Measurements from ENCODE around the gene QRICH1. TPM values are rescaled to one million over a fixed set of nuclear protein-coding genes. Genes with fewer than 3 reads are reported as not detected.

Gene QRICH1
- polyA plus RNA-seq, 1 of the 3 experiments (the other 2 are of a cell fraction): 58.5 TPM

DNA sequence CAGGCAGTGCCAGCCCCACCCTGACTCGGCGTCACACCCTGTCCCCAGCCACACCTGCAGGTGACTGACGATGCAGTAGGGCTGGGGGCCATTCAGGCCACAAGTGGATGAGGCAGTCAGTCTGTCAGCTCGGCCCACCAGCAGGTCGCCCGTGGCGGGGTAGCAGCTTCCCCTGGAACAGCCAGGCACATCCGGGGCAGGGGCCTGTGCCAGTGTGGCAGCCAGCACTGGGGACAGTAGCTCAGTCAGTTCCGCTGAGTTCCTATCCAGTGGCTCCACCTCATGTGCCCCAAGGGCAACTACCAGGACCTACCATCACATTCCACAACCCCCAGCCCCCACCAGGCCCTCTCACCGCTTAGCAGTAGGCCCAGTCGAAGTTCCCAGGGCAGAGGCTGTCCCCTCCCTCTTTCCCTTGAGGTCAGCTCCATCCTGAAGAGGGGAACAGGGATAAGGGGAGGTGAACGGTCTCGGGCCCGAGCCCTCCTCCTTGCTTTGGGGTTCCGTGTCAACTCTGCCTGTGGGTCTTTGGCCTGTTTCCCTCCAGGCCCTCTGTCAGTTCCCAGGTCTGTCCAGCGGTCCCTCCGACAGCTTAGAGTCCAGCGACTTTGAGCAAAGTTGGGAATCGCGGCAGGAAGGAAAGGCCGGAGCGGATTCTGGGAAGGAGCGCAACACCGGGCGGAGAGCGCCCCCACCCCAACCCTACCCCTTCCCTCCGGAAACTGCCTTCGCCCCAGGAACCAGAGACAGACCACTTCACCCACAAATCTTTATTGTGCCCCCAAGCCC, 38.8 kb upstream of the QRICH1 start, which contains the start of gene LAMB2:
TSS of gene LAMB2 (minus strand) at position 614 of the 789 bp plus-strand sequence. CDS start at position 431, 183 bp downstream.
- Histone ChIP-seq H3K4me1 (ENCODE audit: control insufficient read depth in 1 of 2, insufficient read depth in 2 of 2, low read depth in 1 of 2, low read length in 1 of 2) (peaks cover 0 to 18% of the 10 kb centered on the region in 2 experiments; a peak in 1 of 4 replicates), H2AFZ (ENCODE audit: low read depth) (peak within 1 kb of the TSS; percentile 98), H3K27me3 (ENCODE audit: insufficient read depth) (no peaks in the 10 kb centered on the region), H3K79me2 (ENCODE audit: insufficient read depth) (peaks cover 37% of the 10 kb centered on the region), H4K20me1 (ENCODE audit: insufficient read depth) (no peaks in the 10 kb centered on the region), H3K36me3 (replicated peaks in 1 of 2; ENCODE audit: control insufficient read depth in 1 of 2, insufficient read depth in 2 of 2, low read length in 1 of 2) (peaks cover 7 to 22% of the 10 kb centered on the region in 2 experiments), H3K4me3 (ENCODE audit: low read depth in 2 of 2, low read length in 1 of 2) (peak within 1 kb of the TSS; percentile 67 to 81), H3K9ac (peak within 1 kb of the TSS; percentile 75), H3K4me2 (peak within 1 kb of the TSS; percentile 100), H3F3A (replicated peaks; ENCODE audit: insufficient read depth) (no peaks in the 10 kb centered on the region), H3K27ac (ENCODE audit: low read depth in 2 of 2, low read length in 1 of 2) (peak within 1 kb of the TSS; percentile 83 to 91), H3K9me3 (no peaks in the 10 kb centered on the region), H3K9me2 (no peaks in the 10 kb centered on the region)
- ChIA-PET POLR2A (interaction anchor here (0.6 to 2.7 kb wide), 8 partner anchors 10 to 207 kb away, joined by 3 to 22 read pairs (median 4); partner anchors contain the start of genes KLHDC8B, QRICH1, USP19 and USP4), CTCF (interaction anchor here (0.8 to 5.4 kb wide), 11 partner anchors 13 to 448 kb away, joined by 3 to 26 read pairs (median 4); partner anchors contain the start of genes CCDC71, KLHDC8B, NDUFAF3 and USP19)
- peak; percentile 86 for DNase-seq
- WGBS (ENCODE audit: low lambda C conversion rate): 1% methylated on average over 19 of the region's 28 CpGs
- TF ChIP-seq RCOR1 (IDR thresholded peaks at IDR 0.05; ENCODE audit: low read length): no peak
- TF ChIP-seq, protein P1, sequence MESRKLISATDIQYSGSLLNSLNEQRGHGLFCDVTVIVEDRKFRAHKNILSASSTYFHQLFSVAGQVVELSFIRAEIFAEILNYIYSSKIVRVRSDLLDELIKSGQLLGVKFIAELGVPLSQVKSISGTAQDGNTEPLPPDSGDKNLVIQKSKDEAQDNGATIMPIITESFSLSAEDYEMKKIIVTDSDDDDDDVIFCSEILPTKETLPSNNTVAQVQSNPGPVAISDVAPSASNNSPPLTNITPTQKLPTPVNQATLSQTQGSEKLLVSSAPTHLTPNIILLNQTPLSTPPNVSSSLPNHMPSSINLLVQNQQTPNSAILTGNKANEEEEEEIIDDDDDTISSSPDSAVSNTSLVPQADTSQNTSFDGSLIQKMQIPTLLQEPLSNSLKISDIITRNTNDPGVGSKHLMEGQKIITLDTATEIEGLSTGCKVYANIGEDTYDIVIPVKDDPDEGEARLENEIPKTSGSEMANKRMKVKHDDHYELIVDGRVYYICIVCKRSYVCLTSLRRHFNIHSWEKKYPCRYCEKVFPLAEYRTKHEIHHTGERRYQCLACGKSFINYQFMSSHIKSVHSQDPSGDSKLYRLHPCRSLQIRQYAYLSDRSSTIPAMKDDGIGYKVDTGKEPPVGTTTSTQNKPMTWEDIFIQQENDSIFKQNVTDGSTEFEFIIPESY (IDR thresholded peaks at IDR 0.05; ENCODE audit: borderline replicate concordance, low read depth): no peak
- no peak for TF ChIP-seq NFIC (IDR thresholded peaks at IDR 0.05; ENCODE audit: borderline replicate concordance)
- TF ChIP-seq, protein P2, sequence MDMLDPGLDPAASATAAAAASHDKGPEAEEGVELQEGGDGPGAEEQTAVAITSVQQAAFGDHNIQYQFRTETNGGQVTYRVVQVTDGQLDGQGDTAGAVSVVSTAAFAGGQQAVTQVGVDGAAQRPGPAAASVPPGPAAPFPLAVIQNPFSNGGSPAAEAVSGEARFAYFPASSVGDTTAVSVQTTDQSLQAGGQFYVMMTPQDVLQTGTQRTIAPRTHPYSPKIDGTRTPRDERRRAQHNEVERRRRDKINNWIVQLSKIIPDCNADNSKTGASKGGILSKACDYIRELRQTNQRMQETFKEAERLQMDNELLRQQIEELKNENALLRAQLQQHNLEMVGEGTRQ (IDR thresholded peaks at IDR 0.05; ENCODE audit: borderline replicate concordance, low read depth, low read length): no peak
- TF ChIP-seq RFX5 (IDR thresholded peaks at IDR 0.05; ENCODE audit: low read length): peak; percentile 58; the same call in 1 of the 2 replicates
- TF ChIP-seq RAD21 (IDR thresholded peaks at IDR 0.05; ENCODE audit: low read length): 0 out of 2 replicates have a peak, but pooled peaks have one; percentile 6
- TF ChIP-seq EP300 (IDR thresholded peaks at IDR 0.05; ENCODE audit: borderline replicate concordance in 1 of 2, low read depth in 1 of 2, low read length in 1 of 2): no peak
- TF ChIP-seq, protein P3, sequence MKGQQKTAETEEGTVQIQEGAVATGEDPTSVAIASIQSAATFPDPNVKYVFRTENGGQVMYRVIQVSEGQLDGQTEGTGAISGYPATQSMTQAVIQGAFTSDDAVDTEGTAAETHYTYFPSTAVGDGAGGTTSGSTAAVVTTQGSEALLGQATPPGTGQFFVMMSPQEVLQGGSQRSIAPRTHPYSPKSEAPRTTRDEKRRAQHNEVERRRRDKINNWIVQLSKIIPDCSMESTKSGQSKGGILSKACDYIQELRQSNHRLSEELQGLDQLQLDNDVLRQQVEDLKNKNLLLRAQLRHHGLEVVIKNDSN (IDR thresholded peaks at IDR 0.05; ENCODE audit: borderline replicate concordance, low read depth): no peak
- TF ChIP-seq, protein P4, sequence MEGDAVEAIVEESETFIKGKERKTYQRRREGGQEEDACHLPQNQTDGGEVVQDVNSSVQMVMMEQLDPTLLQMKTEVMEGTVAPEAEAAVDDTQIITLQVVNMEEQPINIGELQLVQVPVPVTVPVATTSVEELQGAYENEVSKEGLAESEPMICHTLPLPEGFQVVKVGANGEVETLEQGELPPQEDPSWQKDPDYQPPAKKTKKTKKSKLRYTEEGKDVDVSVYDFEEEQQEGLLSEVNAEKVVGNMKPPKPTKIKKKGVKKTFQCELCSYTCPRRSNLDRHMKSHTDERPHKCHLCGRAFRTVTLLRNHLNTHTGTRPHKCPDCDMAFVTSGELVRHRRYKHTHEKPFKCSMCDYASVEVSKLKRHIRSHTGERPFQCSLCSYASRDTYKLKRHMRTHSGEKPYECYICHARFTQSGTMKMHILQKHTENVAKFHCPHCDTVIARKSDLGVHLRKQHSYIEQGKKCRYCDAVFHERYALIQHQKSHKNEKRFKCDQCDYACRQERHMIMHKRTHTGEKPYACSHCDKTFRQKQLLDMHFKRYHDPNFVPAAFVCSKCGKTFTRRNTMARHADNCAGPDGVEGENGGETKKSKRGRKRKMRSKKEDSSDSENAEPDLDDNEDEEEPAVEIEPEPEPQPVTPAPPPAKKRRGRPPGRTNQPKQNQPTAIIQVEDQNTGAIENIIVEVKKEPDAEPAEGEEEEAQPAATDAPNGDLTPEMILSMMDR (IDR thresholded peaks at IDR 0.05): peak; percentile 48
- peak; percentile 76 for TF ChIP-seq POLR2AphosphoS5 (IDR thresholded peaks at IDR 0.05; ENCODE audit: low read depth, low read length)
- TF ChIP-seq TCF12 (IDR thresholded peaks at IDR 0.05): no peak
- TF ChIP-seq, protein P5, sequence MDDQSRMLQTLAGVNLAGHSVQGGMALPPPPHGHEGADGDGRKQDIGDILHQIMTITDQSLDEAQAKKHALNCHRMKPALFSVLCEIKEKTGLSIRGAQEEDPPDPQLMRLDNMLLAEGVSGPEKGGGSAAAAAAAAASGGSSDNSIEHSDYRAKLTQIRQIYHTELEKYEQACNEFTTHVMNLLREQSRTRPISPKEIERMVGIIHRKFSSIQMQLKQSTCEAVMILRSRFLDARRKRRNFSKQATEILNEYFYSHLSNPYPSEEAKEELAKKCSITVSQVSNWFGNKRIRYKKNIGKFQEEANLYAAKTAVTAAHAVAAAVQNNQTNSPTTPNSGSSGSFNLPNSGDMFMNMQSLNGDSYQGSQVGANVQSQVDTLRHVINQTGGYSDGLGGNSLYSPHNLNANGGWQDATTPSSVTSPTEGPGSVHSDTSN (IDR thresholded peaks at IDR 0.05): no peak
- peak; percentile 77 for TF ChIP-seq TAF1 (IDR thresholded peaks at IDR 0.05; ENCODE audit: borderline replicate concordance, low read depth, low read length)
- TF ChIP-seq, protein P6, sequence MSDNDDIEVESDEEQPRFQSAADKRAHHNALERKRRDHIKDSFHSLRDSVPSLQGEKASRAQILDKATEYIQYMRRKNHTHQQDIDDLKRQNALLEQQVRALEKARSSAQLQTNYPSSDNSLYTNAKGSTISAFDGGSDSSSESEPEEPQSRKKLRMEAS (IDR thresholded peaks at IDR 0.05; ENCODE audit: low read depth): peak; percentile 70
- TF ChIP-seq, protein P7, sequence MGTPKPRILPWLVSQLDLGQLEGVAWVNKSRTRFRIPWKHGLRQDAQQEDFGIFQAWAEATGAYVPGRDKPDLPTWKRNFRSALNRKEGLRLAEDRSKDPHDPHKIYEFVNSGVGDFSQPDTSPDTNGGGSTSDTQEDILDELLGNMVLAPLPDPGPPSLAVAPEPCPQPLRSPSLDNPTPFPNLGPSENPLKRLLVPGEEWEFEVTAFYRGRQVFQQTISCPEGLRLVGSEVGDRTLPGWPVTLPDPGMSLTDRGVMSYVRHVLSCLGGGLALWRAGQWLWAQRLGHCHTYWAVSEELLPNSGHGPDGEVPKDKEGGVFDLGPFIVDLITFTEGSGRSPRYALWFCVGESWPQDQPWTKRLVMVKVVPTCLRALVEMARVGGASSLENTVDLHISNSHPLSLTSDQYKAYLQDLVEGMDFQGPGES (IDR thresholded peaks at IDR 0.05; ENCODE audit: low read depth, low read length): no peak
- TF ChIP-seq SIN3A (IDR thresholded peaks at IDR 0.05; ENCODE audit: borderline replicate concordance, low read depth, low read length): peak; percentile 56; the same call in 1 of the 2 replicates
- peak; percentile 30; the same call in 1 of the 2 replicates for TF ChIP-seq MXI1 (IDR thresholded peaks at IDR 0.05; ENCODE audit: low read depth, low read length)
- no peak for TF ChIP-seq TEAD4 (IDR thresholded peaks at IDR 0.05; ENCODE audit: borderline replicate concordance, insufficient read depth)

All from SK-N-SH (cell line).